GM21786 (cell line): Measurements from ENCODE around the gene LDHAL6B.

Experiments
- ATAC-seq: cut with Tn5 transposase; IDR thresholded peaks from one replicate; pipeline ENCODE4 v1.9.1; 2021; ENCODE audit not compliant: unreplicated experiment

The LDHAL6B gene

DNA sequence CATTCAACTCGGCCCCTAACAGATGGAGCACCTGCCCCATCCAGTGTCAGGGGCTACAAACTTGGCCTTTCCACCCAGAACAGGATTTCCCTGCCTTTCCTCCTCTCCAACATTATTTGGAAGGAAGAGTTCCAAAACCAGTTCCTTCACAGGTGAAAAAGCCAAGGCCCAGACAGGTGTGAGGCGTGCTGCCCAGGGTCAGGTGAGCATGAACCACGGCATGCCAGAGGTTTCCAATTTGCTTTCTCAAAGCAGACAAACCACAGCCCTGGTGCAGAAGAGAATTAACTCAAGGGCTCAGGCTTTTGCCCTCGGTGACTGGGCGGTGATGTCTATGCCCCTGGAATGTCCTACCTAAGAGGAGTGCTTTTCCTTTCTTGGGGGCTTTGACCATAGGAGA, 43.2 kb downstream of the LDHAL6B start:
- ATAC-seq = no peak

DNA sequence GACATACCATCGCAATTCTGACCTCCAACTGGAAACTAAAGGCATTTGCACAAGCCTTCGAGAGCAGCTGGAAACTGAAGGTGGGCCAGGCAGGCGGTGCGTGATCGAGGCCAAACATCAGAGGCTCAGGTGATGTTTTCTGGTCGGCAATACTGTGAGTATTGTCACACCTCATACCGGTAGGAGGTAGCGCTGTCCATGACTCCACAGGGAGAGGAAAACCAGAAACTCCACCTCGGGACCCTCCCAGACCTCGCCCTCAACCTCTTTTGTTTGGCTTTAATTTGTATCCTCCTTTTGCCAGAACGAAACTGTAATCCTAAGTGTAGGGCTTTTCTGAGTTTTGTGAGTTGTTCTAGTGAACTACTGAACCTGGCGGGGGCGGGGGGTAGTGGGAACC, 43.6 kb downstream of the LDHAL6B start:
- ATAC-seq = no peak

DNA sequence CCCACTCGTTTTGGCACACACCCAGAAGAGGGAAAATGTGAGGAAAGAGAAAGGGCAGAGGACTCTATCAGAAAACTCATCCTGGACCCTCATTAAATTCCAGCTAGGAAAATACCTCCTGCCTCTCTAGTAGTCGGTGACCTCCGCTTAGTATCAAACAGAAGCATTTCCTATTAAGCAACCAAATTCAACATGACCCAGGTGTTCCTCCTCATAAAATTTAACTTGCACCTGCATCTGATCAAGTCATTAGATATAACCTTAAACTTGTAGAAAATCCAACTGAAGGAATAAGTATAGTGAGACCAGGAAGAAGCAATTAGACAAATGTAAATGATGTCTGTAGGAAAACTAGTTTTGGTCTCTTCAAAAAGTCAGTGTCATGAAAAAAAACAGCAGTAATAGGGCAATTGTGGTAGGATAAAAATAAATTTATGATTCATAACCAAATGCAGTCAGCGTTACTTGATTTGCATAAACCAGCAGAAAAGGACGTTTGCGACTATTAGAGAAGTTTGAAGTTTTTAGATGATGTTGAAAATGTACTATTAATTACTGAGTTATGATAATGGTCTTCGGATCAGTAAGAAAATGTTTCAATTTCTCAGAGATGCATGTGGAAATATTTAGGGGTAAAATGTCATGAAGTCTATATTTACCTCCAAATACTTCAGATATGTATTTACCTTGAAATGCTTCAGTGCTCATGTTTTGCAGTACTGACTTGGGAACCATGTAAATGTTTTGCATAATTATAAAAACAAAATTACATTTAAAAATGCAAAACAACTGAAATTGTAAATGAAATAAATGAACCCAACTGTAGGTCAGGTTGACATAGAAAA, 44.6 kb downstream of the LDHAL6B start:
- ATAC-seq = peak; percentile 40

DNA sequence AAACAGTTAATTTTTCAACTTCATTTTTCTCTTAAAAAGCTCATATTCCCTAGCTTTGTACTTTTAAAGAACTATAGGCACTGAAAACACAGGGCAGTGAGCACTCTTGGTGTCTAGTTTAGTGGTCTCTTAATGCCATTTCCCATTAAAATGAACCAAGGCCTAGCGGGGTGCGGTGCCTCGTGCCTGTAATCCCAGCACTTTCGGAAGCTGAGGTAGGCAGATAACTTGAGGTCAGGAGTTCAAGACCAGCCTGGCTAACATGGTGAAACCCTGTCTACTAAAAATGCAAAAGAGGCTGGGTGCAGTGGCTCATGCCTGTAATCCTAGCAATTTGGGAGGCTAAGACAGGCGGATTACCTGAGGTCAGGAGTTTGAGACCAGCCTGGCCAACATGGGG, 45.5 kb downstream of the LDHAL6B start:
- no peak for ATAC-seq

DNA sequence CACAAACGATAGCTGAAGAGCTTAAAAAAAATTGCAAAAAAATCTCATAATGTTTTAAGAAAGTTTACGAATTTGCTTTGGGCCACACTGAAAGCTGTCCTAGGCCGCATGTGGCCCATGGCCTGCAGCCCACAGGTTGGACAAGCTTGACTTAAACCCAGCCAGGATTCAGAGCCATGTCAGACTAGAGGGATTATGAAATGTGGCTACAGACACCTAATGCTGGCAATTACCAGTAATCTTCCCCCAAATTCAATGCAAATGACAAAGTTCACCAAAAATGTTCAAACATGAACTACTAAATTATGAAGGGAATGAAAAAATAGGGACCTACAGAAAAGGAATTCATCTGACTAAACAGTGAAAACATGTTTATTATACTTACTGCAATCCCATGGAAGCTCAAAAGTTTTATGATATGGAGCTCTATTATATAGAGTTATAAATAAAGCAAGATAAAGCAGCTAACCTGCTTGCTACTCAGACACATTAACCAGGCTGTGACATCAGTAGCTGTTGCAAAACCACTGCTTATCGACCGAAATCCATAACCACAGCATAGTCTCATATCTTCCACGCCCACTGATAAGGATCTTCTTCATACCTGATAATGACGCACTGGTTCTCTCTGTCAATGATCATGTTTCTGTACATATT, 49.2 kb downstream of the LDHAL6B start:
- ATAC-seq = no peak

DNA sequence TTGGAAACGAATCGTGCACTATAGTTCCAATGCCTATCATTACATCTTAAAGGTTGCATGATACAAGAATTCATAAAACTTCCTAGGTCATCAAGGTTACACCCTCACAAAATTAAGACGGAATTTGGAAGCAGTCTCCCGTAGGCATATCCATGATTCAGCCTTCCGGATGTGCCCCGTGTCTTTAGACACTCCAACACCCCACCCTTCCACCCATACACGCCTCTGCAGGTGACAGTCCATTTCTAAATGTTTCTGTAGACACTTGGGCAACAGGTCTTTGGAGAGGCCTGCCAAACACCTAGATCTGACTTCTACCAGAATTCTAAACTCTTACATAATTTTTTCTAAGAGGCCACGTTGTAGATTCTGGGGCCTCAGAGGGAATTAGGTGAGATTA, 49.8 kb downstream of the LDHAL6B start:
- no peak for ATAC-seq

DNA sequence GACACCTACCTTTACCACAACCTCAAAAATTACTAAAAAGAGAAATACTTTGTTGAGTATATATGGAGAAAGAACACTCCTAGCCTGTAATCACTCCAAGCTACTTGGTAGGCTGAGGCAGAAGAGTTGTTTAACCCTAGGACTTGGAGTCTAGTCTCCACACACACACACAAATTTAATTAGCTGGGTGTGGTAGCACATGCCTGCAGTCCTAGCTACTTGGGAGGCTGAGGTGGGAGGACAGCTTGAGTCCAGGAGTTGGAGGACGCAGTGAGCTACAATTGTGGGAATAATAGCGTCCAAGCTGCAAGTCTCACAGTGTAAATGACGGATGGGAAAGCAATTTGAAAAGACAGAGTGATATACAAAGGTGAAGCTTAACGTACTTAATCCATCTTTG, 50.5 kb downstream of the LDHAL6B start:
- no peak for ATAC-seq
